ENCODE data around the gene FOXR1. TPM values are rescaled to one million over a fixed set of nuclear protein-coding genes. Genes with fewer than 3 reads are reported as not detected.

Gene FOXR1
- total and polyA plus RNA-seq, 9 donors = 1.7 TPM; not detected in 8

GRCh38 chr11:118957549-118957948 is 14.0 kb upstream of the FOXR1 start:
- no peaks in the 10 kb centered on the region for H3K27me3 ChIP-seq
- 75 to 85% (median 75%) methylated on average over 11 of the region's 11 CpGs for WGBS, 3 donors
- H3K4me1 ChIP-seq (ENCODE audit: insufficient read depth) = no peaks in the 10 kb centered on the region
- no peak overlapping the region for H3K27ac ChIP-seq
- no peaks in the 10 kb centered on the region for H3K9me3 ChIP-seq
- no peak for TF ChIP-seq EP300 (IDR thresholded peaks at IDR 0.05)
- no peak for TF ChIP-seq CTCF (IDR thresholded peaks at IDR 0.05)
- no peak for TF ChIP-seq POLR2A (IDR thresholded peaks at IDR 0.05)
- H3K36me3 ChIP-seq = no peaks in the 10 kb centered on the region
- intact Hi-C loops (cut with DNase I) = loop anchor here (2.0 to 5.0 kb wide), 4 partner anchors 50 to 270 kb away; no protein-coding TSS in a partner anchor
- no peak overlapping the region for H3K4me3 ChIP-seq
- DNase-seq = no peak

GRCh38 chr11:118957968-118958367 is 13.6 kb upstream of the FOXR1 start:
- Histone ChIP-seq H3K4me3 (no peak overlapping the region), H3K9me3 (no peaks in the 10 kb centered on the region), H3K27me3 (no peaks in the 10 kb centered on the region), H3K4me1 (ENCODE audit: insufficient read depth) (no peaks in the 10 kb centered on the region), H3K27ac (no peak overlapping the region), H3K36me3 (no peaks in the 10 kb centered on the region)
- no peak for TF ChIP-seq POLR2A (IDR thresholded peaks at IDR 0.05)
- TF ChIP-seq CTCF (IDR thresholded peaks at IDR 0.05) = no peak
- no peak for TF ChIP-seq EP300 (IDR thresholded peaks at IDR 0.05)
- WGBS, 3 donors = 87 to 90% (median 87%) methylated on average over 8 of the region's 8 CpGs
- intact Hi-C loops (cut with DNase I) = loop anchor here (2.0 to 5.0 kb wide), 4 partner anchors 51 to 271 kb away; no protein-coding TSS in a partner anchor
- DNase-seq = no peak

GRCh38 chr11:118958577-118958976 is 13.0 kb upstream of the FOXR1 start:
- intact Hi-C loops (cut with DNase I) = loop anchor here in 3 of 4 donors (5.0 kb wide), 3 partner anchors 51 to 271 kb away; no protein-coding TSS in a partner anchor

GRCh38 chr11:118961189-118961588 is 10.4 kb upstream of the FOXR1 start:
- no peak for DNase-seq
- intact Hi-C loops (cut with DNase I) = no loop called here
- no peaks in the 10 kb centered on the region for H3K4me1 ChIP-seq (ENCODE audit: insufficient read depth)

More at GRCh38 chr11:118958577-118958976, 13.0 kb upstream of the FOXR1 start:
- no peaks in the 10 kb centered on the region for H3K9me3 ChIP-seq
- TF ChIP-seq CTCF (IDR thresholded peaks at IDR 0.05) = no peak
- H3K27me3 ChIP-seq = no peaks in the 10 kb centered on the region
- no peak overlapping the region for H3K27ac ChIP-seq
- 68 to 73% (median 72%) methylated on average over 2 of the region's 2 CpGs for WGBS, 3 donors
- no peaks in the 10 kb centered on the region for H3K4me1 ChIP-seq (ENCODE audit: insufficient read depth)
- no peaks in the 10 kb centered on the region for H3K36me3 ChIP-seq
- H3K4me3 ChIP-seq = no peak overlapping the region
- DNase-seq = no peak

More at GRCh38 chr11:118961189-118961588, 10.4 kb upstream of the FOXR1 start:
- Histone ChIP-seq H3K36me3 (no peaks in the 10 kb centered on the region), H3K27ac (no peak overlapping the region), H3K9me3 (no peaks in the 10 kb centered on the region), H3K27me3 (no peaks in the 10 kb centered on the region), H3K4me3 (no peak overlapping the region)
- no peak for TF ChIP-seq EP300 (IDR thresholded peaks at IDR 0.05)
- TF ChIP-seq POLR2A (IDR thresholded peaks at IDR 0.05) = no peak
- no peak for TF ChIP-seq CTCF (IDR thresholded peaks at IDR 0.05)
- WGBS, 3 donors = 81 to 90% (median 83%) methylated on average over 4 to 5 of the region's 5 CpGs
